Kasumi-1 (cell line): ENCODE results near the gene EWSR1.

Source experiments
- DNase-seq, 2 experiments: peaks; one replicate each; lab custom pipeline; 2025; lab: John Stamatoyannopoulos, UW

EWSR1 gene

GRCh38 chr22:29317827-29318454, 49.9 kb downstream of the EWSR1 start:
- DNase-seq = no peak

GRCh38 chr22:29319072-29319471, 51.0 kb downstream of the EWSR1 start:
- DNase-seq = no peak

- peak; percentile 64 to 78 for DNase-seq
Measured at GRCh38 chr22:29320546-29320945, 52.5 kb downstream of the EWSR1 start.

GRCh38 chr22:29323641-29324040, 55.6 kb downstream of the EWSR1 start:
- no peak for DNase-seq

GRCh38 chr22:29325356-29325755, 57.3 kb downstream of the EWSR1 start:
- DNase-seq = no peak

GRCh38 chr22:29325785-29326315, 57.8 kb downstream of the EWSR1 start:
- DNase-seq = no peak

- DNase-seq = no peak
Measured at GRCh38 chr22:29326481-29326880, 58.4 kb downstream of the EWSR1 start.

GRCh38 chr22:29327089-29327764, 59.2 kb downstream of the EWSR1 start:
- DNase-seq = no peak

GRCh38 chr22:29328055-29328454, 60.0 kb downstream of the EWSR1 start:
- DNase-seq = no peak

GRCh38 chr22:29328566-29329500, 60.8 kb downstream of the EWSR1 start:
- DNase-seq = no peak

GRCh38 chr22:29329581-29329980, 61.5 kb downstream of the EWSR1 start:
- DNase-seq = no peak

- no peak for DNase-seq
Measured at GRCh38 chr22:29330291-29330690, 62.2 kb downstream of the EWSR1 start.

GRCh38 chr22:29330753-29331152, 62.7 kb downstream of the EWSR1 start:
- DNase-seq = peak; percentile 100

GRCh38 chr22:29331213-29331612, 63.1 kb downstream of the EWSR1 start:
- DNase-seq = no peak

- no peak for DNase-seq
Measured at GRCh38 chr22:29331658-29332300, 63.7 kb downstream of the EWSR1 start.

GRCh38 chr22:29332886-29333496, 64.9 kb downstream of the EWSR1 start:
- DNase-seq = no peak

- DNase-seq = no peak
Measured at GRCh38 chr22:29334148-29334547, 66.1 kb downstream of the EWSR1 start.

- DNase-seq = no peak
Measured at GRCh38 chr22:29334696-29335344, 66.8 kb downstream of the EWSR1 start.

GRCh38 chr22:29335656-29336055, 67.6 kb downstream of the EWSR1 start:
- no peak for DNase-seq

GRCh38 chr22:29336751-29337490, 68.9 kb downstream of the EWSR1 start:
- DNase-seq = no peak
